ENCODE measurements around the gene NUMA1. TPM values are rescaled to one million over a fixed set of nuclear protein-coding genes. Genes with fewer than 3 reads are reported as not detected.

The NUMA1 gene
- polyA plus RNA-seq, 1 experiment, result 79.5 TPM

GRCh38 chr11:71962428-71963038, 117.8 kb downstream of the NUMA1 start:
- H3K4me3 ChIP-seq (ENCODE audit: low read depth, low read length), result no peak overlapping the region
- no peaks in the 10 kb centered on the region for H3K27me3 ChIP-seq (ENCODE audit: control insufficient read depth, insufficient read depth, low read length)
- DNase-seq (ENCODE audit: low read depth, low spot score), result peak; percentile 13
- ChIA-PET POLR2A (no interaction called here), CTCF (interaction anchor here (1.3 kb wide), 1 partner anchor 15 kb away, joined by 3 read pairs; no protein-coding TSS in a partner anchor)
- H3K27ac ChIP-seq (ENCODE audit: low read depth, low read length), result no peak overlapping the region
- no peak for TF ChIP-seq CTCF (IDR thresholded peaks at IDR 0.05; ENCODE audit: low read depth, low read length)
- no peaks in the 10 kb centered on the region for H3K9me3 ChIP-seq (ENCODE audit: control insufficient read depth, insufficient read depth, low read length)

GRCh38 chr11:71955898-71956456, 124.4 kb downstream of the NUMA1 start:
- H3K4me3 ChIP-seq (ENCODE audit: low read depth, low read length), result no peak overlapping the region
- ChIA-PET POLR2A (no interaction called here), CTCF (interaction anchor here (0.9 to 2.1 kb wide), 3 partner anchors 21 to 227 kb away, joined by 3 to 6 read pairs (median 3); no protein-coding TSS in a partner anchor)
- no peaks in the 10 kb centered on the region for H3K9me3 ChIP-seq (ENCODE audit: control insufficient read depth, insufficient read depth, low read length)
- no peak for DNase-seq (ENCODE audit: low read depth, low spot score)
- no peak overlapping the region for H3K27ac ChIP-seq (ENCODE audit: low read depth, low read length)
- no peaks in the 10 kb centered on the region for H3K27me3 ChIP-seq (ENCODE audit: control insufficient read depth, insufficient read depth, low read length)
- no peak for TF ChIP-seq CTCF (IDR thresholded peaks at IDR 0.05; ENCODE audit: low read depth, low read length)

Small RNA genes within 50 kb of the gene (small RNA-seq; reads per million reads assigned to genes)
- gene MIR3165 (ENCODE audit: insufficient read length, low read depth) (not detected), gene RNU6-72P (ENCODE audit: insufficient read length, low read depth) (not detected)

Other genes starting within 250 kb of the NUMA1 start
- gene DEFB108B, start 247.3 kb downstream of the NUMA1 start, polyA plus RNA-seq (2011; rRNA removed), result not detected in 2 replicates
- gene DEFB131B, start 202.1 kb downstream of the NUMA1 start, polyA plus RNA-seq (2011; rRNA removed), result not detected in 2 replicates
- 3.1 TPM in 2 replicates for gene XNDC1N, start 151.9 kb downstream of the NUMA1 start, polyA plus RNA-seq (2011; rRNA removed)
- 47.3 and 47.8 TPM in 2 replicates for gene RNF121, start 151.5 kb downstream of the NUMA1 start, polyA plus RNA-seq (2011; rRNA removed)
- 2.2 and 2.5 TPM in 2 replicates for gene IL18BP, start 81.6 kb downstream of the NUMA1 start, polyA plus RNA-seq (2011; rRNA removed)
- gene LRRC51, start 308 bp upstream of the NUMA1 start, polyA plus RNA-seq (2011; rRNA removed), result 7.8 and 8.6 TPM in 2 replicates
- gene LAMTOR1, start 22.8 kb upstream of the NUMA1 start, polyA plus RNA-seq (2011; rRNA removed), result 89.1 and 120 TPM in 2 replicates
- not detected in 2 replicates for gene TOMT, start 25.4 kb upstream of the NUMA1 start, polyA plus RNA-seq (2011; rRNA removed)
- 45.7 and 54.5 TPM in 2 replicates for gene ANAPC15, start 32.2 kb upstream of the NUMA1 start, polyA plus RNA-seq (2011; rRNA removed)
- 0.24 and 0.25 TPM in 2 replicates for gene FOLR3, start 55.2 kb upstream of the NUMA1 start, polyA plus RNA-seq (2011; rRNA removed)
- 0.19 and 0.21 TPM in 2 replicates for gene FOLR1, start 111.6 kb upstream of the NUMA1 start, polyA plus RNA-seq (2011; rRNA removed)
- not detected in 2 replicates for gene FOLR2, start 136.3 kb upstream of the NUMA1 start, polyA plus RNA-seq (2011; rRNA removed)
- 79.8 and 85.3 TPM in 2 replicates for gene INPPL1, start 144.2 kb upstream of the NUMA1 start, polyA plus RNA-seq (2011; rRNA removed)
- not detected in 2 replicates for gene PHOX2A, start 163.6 kb upstream of the NUMA1 start, polyA plus RNA-seq (2011; rRNA removed)

All from AG04450 (cell line).